Measurements from ENCODE around the gene VSIG1. TPM values are rescaled to one million over a fixed set of nuclear protein-coding genes. Genes with fewer than 3 reads are reported as not detected.

VSIG1 gene
- total RNA-seq, 1 experiment from 2014 or later, result 1.5 TPM

GRCh38 chrX:108072746-108073145 is 27.9 kb downstream of the VSIG1 start:
- Histone ChIP-seq H2BK12ac (ENCODE audit: insufficient read length, low read depth, low read length) (no peak overlapping the region), H2BK15ac (ENCODE audit: low read depth, low read length) (no peak overlapping the region), H2BK20ac (ENCODE audit: low read depth, low read length, poor library complexity, severe bottlenecking) (no peak overlapping the region), H4K91ac (ENCODE audit: insufficient read length, low read depth, low read length) (no peak overlapping the region), H3K14ac (ENCODE audit: insufficient read depth, low read length) (no peak overlapping the region), H2BK5ac (ENCODE audit: insufficient read length, low read length) (no peak overlapping the region), H3K4me1 (ENCODE audit: insufficient read depth, low read length) (no peaks in the 10 kb centered on the region), H3K4me2 (ENCODE audit: insufficient read depth, insufficient read length, low read length) (no peak overlapping the region), H3K9me3 (ENCODE audit: control insufficient read depth, low read depth, low read length) (no peaks in the 10 kb centered on the region), H3K23me2 (ENCODE audit: insufficient read length, low read depth, low read length, poor library complexity, severe bottlenecking) (no peaks in the 10 kb centered on the region), H3K4ac (ENCODE audit: low read depth, low read length) (no peak overlapping the region), H3K27ac (ENCODE audit: insufficient read length, low read depth, low read length) (no peak overlapping the region), H3K56ac (ENCODE audit: insufficient read length, low read depth, low read length) (no peak overlapping the region), H3T11ph (ENCODE audit: low read length) (no peak overlapping the region), H3K9ac (ENCODE audit: extremely low read depth, insufficient read length, low read length) (no peak overlapping the region), H2AK5ac (ENCODE audit: insufficient read length, low read length) (no peak overlapping the region), H3K27me3 (ENCODE audit: insufficient read depth, low read length) (no peaks in the 10 kb centered on the region), H2BK120ac (ENCODE audit: low read depth, low read length, poor library complexity, severe bottlenecking) (no peak overlapping the region), H3K18ac (ENCODE audit: insufficient read length, low read depth, low read length) (no peak overlapping the region), H4K20me1 (ENCODE audit: control insufficient read depth, insufficient read depth, insufficient read length) (no peaks in the 10 kb centered on the region), H3K79me1 (ENCODE audit: insufficient read depth, low read depth, low read length, poor library complexity, severe bottlenecking) (no peaks in the 10 kb centered on the region), H4K5ac (ENCODE audit: insufficient read length, low read depth, low read length) (no peak overlapping the region), H3K23ac (ENCODE audit: insufficient read length, low read depth, low read length) (no peak overlapping the region), H4K8ac (replicated peaks; ENCODE audit: insufficient read length, low read depth, low read length) (no peak overlapping the region), H2AFZ (ENCODE audit: low read length) (no peak overlapping the region), H3K79me2 (ENCODE audit: insufficient read depth, low read length) (no peaks in the 10 kb centered on the region)
- Mint-ChIP-seq H3K27ac (no peak overlapping the region), H3K27me3 (ENCODE audit: low read depth) (peaks cover 2% of the 10 kb centered on the region), H3K9me3 (no peaks in the 10 kb centered on the region), H3K4me3 (no peak overlapping the region), H3K4me1 (no peaks in the 10 kb centered on the region), H3K36me3 (ENCODE audit: insufficient read depth in 1 of 3, low read depth in 3 of 3) (no peaks in the 10 kb centered on the region)
- DNase-seq, result no peak
- no CpG with 5 or more reads among the region's 5 CpGs for WGBS (ENCODE audit: extremely low coverage, insufficient read length, low lambda C conversion rate)
- no peak for TF ChIP-seq CTCF (conservative IDR thresholded peaks at IDR 0.05)
